GM12891 (cell line): ENCODE data around the gene CTDP1.

ENCODE experiments used
- POLR2A ChIP-seq: IDR thresholded peaks from 2 replicates; pipeline ENCODE4 v1.6.1; 2011; ENCODE audit warnings: low read depth, low read length, control low read depth
- POLR2AphosphoS5 ChIP-seq: IDR thresholded peaks from 2 replicates; pipeline ENCODE4 v1.6.1; 2011; ENCODE audit warnings: low read depth, low read length, control low read depth
- POU2F2 ChIP-seq: IDR thresholded peaks from 2 replicates; pipeline ENCODE4 v1.6.1; 2011; ENCODE audit warnings: low read depth, mild to moderate bottlenecking, control low read depth, low read length, moderate library complexity
- SPI1 ChIP-seq: IDR thresholded peaks from 2 replicates; pipeline ENCODE4 v1.6.1; 2011; ENCODE audit warnings: low read depth, low read length, control low read depth

DNA sequence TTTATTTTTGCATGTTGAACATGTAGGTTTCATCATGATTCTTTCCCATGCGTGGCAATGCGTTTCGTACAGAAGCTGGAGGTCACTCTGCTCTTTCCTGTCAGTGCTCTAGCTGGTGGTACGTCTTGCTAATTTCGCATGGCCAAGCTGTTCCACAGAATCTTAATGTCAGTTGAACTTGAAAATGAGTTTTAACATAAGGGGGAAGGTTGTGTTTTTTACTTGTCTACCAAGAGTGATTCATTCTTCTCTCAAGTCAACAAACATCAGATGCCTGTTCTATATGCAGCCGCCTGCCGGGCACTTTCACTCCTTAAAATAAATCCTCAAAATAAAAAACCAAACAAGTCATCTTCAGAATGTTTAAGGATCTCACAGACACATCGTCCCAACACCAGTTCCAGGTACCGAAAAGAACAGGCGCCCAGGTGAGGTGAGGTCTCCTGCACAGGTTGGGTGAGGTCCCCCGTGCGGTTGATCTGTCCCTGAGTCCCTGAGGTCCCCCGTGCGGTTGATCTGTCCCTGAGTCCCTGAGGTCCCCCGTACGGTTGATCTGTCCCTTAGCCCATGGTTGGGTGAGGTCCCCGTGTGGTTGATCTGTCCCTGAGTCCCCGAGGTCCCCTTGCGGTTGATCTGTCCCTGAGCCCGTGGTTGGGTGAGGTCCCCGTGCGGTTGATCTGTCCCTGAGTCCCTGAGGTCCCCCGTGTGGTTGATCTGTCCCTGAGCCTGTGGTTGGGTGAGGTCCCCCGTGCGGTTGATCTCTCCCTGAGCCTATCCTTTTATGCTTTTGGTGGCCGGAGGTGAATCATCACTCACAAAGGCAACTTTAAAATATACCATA is 61.1 kb downstream of the CTDP1 start:
- TF ChIP-seq POLR2A (no peak), POLR2AphosphoS5 (no peak), POU2F2 (no peak), SPI1 (no peak)
